ENCODE results near the gene CHCHD6.

Gene CHCHD6

DNA sequence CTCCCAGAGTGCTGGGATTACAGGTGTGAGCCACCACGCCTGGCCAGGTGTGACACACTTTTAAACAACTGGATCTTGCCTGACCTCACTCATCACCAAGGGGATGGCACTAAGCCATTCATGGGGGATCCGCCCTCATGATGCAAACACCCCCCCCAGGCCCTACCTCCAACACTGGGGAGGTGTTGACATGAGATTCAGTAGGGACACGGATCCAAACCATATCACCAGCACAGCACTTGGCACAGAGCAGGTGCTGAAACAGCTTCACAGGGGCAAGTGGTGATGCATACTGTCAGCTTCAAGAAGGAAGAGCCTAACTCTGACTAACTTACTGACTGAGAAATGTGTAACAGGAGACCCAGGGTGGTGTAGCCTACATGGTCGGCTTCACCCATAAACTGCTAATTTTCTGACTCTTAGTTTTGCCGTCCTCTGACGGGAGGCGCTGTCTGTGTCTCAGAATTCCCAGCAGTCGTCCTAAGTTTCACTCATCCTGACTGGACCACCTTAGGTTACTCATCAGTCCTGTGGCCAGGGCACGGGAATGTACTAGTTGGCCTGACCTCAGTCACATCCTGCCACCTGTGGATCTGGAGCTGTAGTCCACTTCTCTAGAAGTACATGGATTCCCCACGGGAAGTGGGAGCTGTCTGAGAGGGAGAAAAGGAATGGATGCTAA is 197.0 kb downstream of the CHCHD6 start:
- DNase-seq, result no peak

DNA sequence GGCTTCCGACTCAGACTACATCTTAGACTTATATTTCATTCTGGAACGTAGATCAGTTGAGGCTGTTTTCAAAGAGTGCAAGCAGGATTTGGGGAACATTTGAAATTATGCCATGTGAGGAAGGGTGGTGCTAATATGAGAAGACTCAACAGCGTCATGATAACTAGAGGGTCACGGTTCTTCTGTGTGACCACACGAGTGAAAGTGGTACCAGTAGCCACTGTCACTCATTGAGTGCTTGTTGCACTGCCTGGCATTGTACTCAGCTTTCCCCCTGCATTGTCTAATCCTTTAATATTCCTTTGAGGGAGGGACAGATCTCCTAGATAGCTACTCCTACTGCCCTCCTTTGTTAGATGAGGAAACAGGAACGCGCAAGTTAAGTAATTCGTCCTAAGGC is 197.6 kb downstream of the CHCHD6 start:
- DNase-seq, result no peak

DNA sequence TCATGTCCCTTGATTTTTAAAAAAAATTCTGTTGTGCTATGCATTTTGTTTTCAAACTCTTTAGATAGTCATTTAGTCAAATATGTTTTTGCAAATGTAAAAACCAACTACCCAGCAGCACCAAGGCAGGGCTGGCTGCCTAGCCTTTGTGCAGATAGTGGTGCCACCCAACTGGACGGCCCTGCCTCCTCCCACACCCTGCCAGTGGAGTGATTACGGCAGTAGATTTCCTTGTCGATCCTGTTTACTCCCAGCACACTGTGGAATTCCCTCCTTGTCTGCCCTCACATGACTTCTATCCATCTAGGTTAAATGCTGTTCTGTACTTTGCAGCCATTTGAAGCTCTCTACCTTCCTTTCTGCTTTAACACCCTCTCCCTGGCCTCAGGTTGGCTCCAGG is 199.5 kb downstream of the CHCHD6 start:
- no peak for DNase-seq

DNA sequence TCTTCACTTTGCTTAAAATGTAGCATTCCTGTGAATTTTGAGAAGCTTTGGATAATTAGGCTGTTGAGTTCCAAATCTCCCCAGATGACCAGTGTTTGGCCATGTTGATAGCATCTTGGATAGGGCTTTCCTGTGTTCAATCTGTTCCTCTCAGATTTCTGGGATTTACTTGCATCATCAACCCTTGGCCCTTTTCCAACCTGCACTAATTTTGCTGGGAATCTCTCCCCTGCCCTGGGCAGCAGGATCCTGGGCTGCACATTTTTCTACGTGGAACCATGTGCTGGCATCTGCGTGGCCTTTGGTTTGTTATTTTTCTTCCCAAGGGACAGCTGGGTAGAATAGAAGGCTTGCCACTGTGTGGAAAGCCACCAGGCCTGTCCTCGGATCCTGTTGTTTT is 203.5 kb downstream of the CHCHD6 start:
- DNase-seq, result no peak

- no peak for DNase-seq
These were observed 204.8 kb downstream of the CHCHD6 start for GRCh38 chr3:126908752-126909275.

DNA sequence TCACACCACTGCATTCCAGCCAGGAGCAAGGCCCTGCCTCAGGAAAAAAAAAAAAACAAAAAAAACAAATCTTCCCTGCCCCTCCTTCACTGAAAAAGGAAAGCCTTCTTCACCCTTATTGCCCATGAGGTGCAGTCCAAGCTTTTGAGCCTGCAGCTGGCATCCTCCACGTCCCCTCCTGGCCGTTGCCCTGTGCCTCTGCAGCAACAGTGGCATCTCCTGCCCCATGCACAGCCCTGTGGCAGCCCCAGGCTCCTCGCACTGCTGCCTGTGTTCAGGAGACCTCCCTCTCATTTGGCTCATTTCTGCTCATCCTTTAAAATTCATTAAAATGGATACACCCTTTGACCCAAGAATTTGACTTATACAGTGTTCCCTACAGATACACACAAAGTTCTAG is 206.2 kb downstream of the CHCHD6 start:
- DNase-seq, result no peak

DNA sequence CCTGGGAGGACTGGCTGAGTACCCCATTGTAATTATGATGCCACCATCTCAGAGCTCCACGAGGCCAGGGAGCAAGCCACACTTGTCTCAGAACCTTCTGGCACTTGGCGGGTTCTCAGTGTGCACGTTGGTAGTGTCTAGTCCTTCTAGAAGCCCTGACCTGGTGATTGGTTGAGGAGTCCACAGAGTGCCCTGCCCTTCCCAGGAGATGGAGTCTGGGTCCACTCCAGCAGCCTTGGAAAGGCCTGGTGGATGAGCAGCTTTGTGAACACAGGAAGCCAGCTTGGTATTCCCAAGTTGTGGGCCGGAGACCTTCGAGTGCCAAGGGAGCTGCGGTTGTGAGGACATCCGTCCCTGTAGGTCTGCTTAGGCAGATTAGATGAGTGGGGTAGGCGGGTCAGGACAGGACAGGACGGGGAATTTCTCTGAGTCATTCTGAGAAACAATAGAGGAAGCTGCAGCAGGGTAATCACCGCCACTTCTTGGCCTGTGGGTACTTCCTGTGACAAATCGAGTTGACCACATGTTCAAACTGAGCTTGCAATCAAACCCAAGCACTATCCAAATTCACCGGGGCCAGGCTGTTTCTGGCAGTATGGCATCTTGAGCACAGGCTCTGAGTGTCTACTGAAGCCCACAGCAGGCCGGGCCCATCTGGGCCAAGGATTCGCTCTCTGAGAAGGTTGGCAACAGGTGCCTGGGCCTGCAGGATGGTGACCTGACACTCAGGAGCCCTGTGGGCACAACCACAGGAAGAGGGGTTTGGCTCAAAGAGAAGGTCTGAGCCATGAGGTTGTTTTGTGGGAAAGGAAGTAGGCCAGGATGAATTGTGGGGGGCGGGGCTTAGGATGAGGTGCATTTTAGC is 207.4 kb downstream of the CHCHD6 start:
- DNase-seq, result no peak

DNA sequence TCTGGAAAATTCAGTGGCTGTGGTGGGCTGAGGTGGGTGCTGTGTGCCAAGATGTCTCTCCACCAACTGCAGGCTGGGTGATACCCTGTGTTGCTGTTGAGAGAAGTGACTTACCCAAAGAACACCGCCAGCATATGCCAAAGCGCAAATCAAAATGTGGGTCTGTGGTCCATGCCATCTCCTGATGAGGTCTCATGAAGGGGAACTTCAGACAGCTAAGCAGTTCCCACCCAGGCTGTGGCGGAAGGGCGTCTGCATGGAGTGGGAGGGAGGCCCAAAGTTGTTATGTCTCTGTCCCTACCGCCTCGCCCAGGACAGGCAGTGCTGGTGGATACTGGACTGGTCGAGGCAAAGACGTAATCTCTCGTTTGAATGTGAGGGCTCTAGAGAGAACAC is 208.0 kb downstream of the CHCHD6 start:
- no peak for DNase-seq

DNA sequence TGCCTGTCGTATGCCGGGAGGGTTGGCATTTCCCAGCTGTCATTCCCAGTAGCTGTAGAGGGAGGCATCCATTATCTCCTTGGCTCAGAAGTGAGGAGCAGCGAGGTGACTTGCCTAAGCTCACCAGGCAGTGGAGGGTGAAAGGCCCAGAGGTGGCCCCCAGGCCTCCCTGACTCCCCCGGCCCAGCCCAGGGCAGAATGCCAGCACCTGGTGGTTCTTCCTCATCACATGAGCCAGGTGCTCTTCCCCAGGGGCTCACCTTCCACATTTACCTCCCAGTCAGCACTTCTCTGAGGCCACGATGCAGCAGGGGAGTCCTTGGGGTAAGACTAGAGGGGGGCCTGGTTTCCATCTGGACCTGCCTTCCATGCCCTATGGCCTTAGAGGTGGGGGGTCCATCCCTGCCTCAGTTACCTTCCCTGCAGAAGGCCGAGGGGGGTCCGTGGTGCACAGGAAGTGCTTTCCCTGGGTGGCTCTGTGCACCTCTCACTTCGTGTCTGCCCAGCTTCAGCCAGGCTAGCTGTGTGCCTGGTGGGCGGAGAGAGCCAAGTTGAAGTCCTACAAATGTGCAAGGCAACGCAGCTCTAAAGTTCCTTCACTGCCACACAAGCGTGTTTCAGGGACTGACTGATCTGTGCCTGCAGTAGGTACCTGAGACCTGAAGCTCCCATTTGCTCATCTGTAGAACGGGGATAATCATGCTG is 208.6 kb downstream of the CHCHD6 start:
- DNase-seq, result no peak

DNA sequence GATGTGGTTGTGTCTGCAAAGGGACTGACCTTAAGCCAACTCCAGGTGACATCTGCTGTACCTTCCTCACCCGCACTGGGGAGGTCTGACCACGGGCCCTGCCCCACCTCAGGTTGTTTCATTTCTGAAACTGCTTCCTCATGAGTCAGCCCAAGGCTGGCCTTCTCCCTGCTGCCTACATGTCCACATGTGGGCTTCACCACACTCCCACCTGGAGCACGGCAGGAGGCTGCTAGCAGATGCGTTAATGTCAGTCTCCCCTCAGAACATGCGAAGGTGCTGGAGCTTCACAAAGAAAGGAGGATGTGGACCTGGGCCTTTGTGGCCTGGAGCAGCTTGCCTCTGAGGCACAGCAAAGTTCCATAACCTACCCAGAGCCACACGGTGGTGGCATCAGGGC is 209.5 kb downstream of the CHCHD6 start:
- DNase-seq, result no peak

- no peak for DNase-seq
These were observed 210.2 kb downstream of the CHCHD6 start for GRCh38 chr3:126914226-126914625.

- DNase-seq, result no peak
These were observed 211.0 kb downstream of the CHCHD6 start for GRCh38 chr3:126915015-126915414.

DNA sequence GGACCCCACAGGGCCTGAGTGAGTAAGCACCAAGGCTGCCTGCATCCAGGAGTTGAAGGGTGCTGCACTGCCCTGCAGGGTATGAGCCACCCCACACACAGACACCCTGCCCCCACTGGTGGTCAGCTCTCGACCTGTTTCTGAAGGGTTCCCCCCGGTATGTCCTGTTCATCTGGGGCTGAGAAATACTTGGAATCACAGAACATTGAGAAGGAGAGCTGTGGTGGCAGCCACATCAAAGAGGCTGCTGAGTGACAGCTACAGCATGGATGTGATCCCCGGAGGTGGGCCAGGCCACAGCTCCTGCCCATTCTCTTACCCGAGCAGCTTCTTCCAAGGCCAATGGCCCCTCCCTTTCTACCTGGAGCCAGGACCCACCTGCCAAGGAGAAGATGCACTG is 212.5 kb downstream of the CHCHD6 start:
- no peak for DNase-seq

DNA sequence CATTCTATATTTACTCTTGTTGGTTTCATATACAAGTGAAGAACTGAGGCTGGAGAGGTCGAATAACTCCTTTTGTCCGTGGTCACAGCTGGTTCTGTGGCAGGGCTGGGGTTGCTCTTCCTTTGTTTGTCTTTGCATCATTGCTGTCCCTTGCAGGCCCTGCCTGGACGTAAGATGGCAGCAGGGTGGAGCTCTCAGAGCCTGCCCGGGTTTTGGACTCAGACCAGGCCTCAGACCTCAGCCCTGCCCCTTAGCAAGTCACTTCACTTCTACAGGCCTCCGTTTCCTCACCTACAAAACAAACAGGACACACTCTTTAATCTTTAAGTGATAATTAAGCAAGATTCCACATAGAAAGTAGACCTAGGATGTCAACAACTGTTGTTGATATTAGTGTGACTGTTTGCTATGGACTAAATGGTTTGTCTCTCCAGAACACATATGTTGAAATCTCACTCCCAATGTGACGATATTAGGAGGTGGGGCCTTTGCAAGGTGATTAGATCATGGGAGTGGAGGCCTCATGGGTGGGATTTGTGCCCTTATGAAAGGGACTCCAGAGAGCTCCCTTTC is 213.3 kb downstream of the CHCHD6 start:
- no peak for DNase-seq

DNA sequence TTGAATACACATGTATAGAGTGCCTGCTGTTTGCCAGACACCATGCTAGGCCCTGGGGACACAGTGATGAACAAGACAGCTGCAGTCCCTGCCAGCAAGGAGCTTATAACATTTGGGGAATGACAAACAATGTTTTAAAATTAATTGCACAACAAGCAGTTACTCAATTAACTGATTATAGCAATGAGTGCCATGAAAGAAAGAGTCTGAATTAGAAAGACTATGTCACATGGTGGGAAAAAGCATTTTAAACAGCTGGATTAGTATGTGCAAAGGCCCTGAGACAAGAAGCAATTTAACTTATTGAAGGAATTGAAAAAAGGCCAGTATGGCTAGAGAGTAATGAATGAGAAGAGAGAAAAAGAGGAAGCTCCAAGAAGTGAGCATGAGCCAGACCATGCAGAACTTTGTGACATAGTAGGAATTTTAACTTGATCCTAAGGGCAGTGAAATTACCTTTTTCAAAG is 214.3 kb downstream of the CHCHD6 start:
- DNase-seq, result no peak

DNA sequence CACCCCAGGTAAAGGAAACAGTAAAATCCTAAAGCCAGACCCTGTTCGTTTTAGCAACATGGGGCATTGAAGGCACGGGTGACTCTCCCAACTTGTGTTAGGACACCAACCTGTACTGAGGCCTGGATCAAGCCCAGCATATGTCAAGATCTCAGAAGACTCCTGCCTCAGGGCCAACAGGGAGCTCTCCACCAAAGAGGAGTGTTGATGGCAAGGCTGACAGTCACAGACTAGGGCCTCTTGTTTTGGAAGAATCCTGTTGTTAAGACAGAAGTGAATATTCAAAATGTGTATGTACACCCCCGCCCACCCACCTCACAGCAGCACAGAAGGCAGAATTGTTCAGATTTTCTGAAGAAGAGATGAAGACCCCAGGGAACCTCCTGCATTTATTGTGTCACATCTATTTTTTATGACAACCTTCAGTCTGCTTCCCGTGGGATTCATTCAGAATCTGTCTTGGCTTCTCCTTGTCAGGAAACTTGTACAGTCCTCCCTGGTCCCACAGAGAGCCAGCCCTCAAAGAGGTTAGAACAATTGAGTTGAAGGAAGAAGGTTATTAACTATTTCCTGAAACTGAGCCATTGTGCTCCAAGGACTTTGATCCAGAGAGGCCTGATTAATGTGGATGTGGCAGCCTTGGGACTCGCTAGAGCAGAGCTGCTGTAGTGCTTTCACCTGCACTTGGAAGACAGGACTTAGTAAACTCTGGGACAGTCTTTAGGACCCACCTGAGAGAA is 217.2 kb downstream of the CHCHD6 start:
- DNase-seq, result no peak

DNA sequence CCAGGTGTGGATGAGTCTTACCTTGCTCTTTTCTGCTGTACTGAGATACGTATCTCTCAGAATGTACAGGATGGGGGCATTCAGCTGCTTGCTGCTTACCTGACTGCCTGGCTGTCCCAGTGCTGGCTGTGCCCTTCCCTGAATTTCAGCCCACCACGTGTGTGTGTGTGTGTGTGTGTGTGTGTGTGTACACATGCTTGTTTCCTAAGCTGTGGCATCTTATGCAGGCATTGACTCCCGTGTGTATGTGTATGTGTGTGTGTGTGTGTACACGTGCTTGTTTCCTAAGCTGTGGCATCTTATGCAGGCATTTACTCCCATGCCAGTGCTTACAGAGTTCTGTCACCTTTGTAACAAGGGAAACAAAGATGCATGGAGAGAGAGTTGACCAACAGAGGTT is 218.4 kb downstream of the CHCHD6 start:
- DNase-seq, result no peak

DNA sequence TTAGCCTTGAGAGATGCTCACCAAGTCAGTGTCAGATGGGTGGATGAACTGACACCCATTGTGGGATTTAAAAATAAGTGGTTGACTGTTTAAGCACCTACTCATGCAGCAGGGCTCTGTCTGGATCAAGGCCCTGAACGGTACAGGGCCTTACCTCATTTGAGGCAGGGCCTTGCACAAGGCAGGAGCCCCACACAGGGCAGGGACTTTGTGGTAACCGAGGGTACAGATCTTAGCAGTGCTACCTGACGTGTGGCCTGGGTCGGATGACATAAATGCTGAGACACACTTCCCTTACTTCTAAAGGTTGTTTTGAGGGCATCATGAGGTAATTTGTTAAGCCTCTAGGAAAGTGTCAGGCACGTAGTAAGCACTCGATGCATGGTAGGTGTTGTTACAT is 219.4 kb downstream of the CHCHD6 start:
- no peak for DNase-seq

DNA sequence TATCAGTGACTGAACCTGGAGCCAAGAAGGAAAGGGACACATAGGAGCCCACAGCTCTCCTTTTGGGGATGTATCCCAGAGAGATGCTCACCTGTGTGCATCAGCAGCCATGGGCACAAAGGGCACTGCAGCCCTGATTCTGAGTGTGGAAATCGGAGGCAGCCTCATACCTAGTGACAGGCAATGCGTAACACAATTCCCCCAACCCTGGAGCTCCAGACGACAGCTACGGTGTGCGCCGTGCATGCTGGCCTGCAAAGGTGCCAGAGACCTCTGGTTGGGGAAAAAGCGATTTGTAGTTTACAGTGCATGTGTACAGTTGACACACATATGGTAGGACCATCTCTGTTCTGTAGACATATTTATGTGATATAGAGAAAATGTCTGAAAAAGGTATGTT is 219.9 kb downstream of the CHCHD6 start:
- no peak for DNase-seq

- DNase-seq, result no peak
These were observed 220.4 kb downstream of the CHCHD6 start for GRCh38 chr3:126924458-126924857.

DNA sequence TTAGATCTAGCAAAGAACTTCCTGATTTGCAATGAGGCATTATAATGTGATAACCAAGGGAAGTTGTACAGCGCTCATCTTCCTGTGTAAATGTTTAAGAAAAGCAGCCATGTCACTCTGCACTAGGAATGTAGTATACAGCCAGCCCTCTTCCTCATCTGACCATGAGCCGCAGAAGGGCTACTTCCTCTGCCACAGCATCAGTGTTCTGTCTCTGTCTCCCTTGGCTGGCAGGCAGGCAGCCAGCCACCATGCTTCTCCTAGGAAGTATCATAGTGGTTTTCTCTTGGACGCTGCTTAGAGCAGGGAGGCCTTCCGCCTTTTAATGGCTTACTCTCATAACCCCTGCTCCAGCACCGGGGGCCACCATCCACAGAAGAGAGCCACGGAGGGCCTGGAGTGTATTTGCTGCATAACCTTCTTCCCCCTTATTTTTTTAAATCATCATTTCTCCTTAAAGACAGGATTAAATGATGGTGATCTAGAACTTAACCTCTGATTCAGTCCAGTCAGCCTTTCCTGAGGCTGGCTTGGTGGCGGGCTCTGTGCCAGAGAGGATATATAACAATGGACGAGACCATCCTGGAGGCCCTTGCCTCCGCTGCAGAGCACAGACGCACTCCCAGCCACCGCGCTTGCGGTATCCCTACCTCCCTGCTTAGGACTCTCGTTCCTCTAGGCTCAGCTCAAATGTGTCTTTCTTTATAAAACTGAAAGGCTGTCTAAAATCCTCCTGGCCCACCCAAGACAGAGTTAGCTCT is 221.6 kb downstream of the CHCHD6 start:
- DNase-seq, result no peak
